Activated T-helper 1 cell treated with Interleukin-2 at 50 U/mL for 16 hours (primary cell): Measurements from ENCODE around the gene PLA2G5.

Source experiments
- DNase-seq: peaks from one replicate; pipeline ENCODE4 v3.0.0-alpha.2; 2020; ENCODE audit warnings: low read depth

Gene PLA2G5

DNA sequence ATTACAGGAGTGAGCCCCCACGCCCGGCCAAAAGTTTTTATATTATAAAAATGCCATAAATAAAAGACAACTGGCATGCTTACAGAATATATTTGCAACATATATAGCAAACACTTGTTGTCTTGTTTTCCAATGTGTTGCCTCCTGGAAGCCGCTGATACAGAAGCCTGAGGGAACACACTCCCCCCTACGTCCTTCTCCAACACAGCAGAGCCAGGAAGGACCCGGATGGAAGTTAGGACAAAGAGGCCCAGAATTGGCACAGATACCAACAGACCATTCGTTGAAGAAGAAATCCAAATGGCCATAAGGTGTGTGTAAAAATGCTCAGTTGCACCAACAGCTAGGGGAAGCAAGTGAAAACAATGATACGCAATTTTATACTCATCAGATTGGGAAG lies 1.3 kb upstream of the PLA2G5 start:
- DNase-seq, result no peak

DNA sequence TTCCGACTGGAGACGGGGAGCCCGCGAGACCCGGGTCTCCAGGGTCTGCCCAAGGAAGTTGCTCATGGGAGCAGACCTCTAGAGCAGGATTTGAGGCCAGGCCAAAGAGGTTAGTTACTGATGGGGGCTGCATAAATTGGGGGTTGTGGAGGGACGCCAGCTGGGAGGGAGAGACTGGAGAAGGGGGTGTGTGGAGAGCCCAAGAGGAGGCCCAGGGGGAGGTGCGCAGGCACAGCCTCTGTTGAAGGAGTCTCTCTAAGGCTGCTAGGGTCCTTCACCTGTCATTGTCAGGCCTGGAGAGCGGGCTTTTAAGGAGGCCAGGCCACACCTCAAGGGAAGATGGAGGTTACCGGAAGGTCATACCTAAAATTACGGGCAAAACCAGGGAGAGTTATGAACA lies 363 bp downstream of the PLA2G5 start:
- no peak for DNase-seq

DNA sequence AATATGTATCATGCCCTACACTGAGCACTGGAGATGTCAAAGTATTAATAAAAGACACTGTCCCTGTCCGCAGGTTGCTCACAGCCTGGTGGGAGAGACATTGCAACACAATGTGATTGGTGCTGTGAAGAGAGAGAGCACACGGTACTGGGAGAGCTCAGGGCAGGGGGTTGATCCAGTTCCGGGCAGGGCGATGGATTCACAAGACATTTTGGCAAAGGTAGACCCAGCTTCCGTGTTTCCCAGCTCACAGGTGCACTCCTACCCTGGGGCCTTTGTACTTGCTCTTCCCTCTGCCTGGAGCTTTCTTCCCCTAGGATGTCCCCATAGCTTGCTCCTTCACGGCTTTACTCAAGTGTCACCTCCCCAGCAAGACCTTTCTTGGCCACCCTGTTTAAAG lies 1.4 kb downstream of the PLA2G5 start:
- DNase-seq, result no peak

DNA sequence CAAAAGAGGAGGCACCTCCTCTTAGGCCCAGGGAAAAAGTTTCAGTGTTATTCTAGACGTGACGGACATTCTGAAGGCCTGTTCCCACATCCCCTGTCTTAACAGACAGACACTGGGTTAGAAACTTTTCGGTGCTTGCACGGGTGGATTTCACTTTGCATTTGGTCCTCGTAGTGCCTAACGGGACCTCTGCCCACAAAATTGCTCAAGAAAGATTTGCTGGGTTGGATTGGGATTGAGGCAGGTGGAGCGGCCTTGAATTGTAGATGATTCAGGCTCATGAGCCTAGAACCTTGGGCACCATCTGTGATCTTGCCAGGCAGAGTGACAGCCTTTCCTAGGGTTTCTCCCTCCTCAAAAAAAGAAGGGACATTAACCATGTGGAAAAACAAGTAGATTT lies 2.8 kb downstream of the PLA2G5 start:
- no peak for DNase-seq

DNA sequence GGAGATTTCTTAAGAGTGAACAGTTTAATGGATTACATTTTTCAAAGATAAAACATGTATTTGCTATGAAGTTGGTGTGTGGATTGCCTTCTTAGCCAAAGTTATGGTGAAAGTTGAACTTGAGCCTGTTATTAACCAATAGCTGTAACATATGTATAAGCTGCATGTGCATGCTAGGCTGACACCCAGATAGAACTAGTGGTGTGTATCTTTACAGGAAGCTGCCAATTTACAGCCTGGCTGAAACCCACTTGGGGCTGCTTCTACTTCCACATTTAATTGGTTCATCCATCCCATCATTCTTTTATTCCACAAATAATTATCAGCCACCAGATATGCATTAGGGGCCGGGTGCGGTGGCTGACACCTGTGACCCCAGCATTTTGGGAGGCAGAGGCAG lies 3.3 kb downstream of the PLA2G5 start:
- no peak for DNase-seq

DNA sequence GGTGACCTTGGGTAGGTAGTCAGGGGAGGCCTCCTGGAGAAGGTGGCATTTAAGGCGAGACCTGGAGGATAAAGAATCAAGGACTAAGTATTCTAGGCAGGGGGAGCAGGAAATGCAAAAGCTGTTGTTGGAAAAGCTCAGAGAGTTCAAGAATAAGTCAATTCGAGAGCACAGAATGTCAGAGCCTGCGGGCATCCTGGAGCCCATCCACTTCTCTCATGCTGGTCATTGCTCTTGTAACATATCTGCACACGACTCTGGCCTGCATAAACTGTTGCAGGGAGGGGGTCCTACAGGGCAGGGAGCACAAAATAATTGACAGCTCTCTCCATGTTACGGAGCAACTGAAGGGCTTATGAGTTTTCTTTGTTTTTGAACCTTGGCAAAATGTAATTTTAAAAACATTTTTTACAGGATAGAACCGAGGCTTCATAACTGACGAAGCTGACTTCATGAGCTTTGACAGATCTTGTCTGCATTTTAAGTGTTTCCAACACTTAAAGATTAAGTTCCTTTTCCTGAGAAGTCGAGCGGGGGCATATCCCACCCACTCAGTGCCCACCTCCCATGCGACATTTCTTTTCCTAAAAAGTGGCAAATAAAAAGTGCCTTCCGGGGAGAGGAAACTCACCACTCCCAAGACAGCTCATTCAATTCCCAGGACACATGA lies 4.2 kb downstream of the PLA2G5 start:
- DNase-seq, result no peak

DNA sequence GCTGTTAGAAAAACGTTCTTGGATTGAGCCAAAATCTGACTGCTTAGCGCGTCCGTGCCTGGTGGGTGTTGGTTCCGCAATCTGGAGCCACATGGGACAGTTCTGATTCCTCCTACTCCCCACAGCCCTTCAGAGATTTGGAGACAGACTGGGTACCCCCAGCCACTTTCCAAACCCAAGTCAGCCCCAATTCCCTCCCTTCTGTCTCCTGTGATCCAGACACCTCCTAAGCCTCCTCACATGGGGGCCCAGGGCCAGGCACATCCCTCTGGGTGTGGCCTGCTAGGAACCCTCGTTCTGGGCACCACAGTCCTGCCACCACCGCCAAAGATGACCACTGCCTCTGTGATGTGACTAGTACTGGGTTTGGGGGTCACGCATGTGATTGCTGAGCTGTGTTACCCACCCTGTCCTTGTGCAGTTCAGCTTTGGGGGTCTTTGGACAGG lies 4.8 kb downstream of the PLA2G5 start:
- DNase-seq, result no peak

DNA sequence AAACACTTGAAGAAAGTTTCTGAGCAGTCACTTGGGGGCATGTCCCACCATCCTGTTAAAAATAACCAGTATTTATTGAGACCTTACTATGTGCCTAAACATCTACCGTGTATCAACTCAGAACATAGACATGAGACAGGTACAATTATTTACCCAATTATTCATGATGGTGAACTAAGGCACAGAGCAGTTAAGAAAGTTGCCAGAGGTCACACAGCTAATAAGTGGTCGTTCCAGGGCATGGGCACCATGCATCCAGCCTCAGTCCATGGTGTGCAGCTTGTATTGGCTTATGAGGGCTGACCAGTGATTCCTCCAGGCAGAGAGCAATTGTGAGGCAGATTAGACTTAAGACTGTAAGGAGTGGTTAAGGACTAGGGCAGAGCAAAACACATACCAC lies 5.4 kb downstream of the PLA2G5 start:
- no peak for DNase-seq

DNA sequence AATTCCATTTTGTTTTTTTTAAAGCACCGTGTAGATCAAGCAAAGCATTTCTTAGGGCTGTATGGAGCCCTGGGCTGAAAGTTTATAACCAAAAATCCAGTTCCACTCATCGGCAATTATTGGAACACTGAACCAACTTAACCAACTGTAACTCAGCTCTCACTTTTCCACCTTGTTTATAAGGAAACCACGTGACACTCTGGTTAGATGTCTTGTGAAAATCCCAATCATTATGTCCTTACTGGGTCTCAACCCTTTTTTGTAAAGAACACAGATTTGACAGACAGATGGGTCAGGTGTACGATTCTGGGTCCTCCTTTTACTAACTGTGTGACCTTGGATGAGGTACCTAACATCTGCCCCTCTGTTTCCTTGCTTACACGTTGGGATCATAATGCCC lies 6.2 kb downstream of the PLA2G5 start:
- no peak for DNase-seq

DNA sequence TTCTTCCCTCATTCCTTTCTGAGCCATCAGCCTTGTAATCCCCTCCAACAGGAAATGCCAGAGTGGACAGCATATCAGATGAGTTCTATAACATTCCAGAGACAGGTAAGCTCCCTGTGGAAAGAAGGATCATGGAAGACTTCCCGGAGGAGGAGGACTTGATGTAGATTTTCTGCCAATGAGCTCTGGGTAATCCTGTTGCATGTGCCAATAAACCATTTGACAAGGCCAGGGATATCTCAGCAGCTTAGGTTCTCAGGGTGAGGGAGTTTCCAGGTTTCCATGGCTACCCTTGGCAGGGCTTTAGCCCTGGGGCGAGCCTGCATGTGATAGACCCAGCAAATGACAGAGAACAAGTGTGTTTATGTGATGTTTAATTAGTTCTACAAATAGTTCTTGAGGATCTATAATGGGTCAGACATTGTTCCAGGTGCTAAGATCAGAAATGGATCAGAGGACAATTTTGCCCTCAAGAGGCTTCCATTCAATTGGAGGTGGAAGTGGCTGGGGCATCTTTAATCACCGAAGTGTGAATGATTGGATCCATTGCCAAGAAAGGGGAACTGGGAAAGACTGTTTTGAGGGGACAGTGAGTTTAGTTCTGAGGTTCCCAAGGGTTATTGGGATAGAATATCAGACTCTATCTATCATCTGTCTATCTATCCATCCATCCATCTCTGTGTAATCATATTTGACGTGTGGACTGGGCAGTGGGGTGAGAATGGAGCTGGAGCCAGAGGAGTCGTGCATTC lies 6.9 kb downstream of the PLA2G5 start:
- no peak for DNase-seq

DNA sequence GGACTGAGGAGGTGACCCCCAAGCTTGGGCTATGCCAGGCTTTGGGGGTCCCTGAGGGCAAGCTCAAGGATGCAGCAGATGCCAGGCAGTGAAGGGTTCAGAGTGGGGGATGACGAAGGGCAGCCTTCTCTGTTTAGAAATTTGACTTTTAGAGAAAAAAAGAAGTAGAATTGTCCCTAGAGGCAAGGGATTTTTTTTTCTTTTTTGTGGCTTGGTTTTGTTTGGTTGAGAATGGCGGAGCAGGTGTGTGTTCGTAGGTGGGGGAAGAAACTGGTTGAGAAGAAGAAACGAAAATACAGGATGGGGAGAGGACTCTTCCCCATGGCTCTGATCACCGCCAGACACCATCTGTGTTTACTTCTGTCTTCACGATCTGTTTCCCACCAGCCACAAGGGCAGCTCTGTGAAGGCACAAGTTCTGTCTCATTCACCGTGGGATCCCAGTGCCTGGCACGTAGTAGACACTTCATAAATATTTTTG lies 8.2 kb downstream of the PLA2G5 start:
- DNase-seq, result no peak

DNA sequence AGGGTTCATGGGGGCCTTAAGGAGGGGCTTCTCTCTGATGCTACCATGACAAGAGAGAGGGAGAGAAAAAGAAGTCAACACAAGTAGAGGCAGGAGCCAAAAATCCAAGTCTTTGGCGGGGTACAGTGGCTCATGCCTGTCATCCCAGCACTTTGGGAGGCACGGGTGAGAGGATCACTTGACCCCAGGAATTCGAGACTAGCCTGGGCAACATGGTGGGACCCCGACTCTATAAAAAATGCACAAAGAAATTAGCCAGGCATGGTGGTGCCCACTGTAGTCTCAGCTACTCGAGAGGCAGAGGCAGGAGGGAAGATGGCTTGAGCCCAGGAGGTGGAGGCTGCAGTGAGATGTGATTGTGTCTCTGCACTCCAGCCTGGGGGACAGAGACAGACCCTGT lies 8.7 kb downstream of the PLA2G5 start:
- DNase-seq, result no peak

DNA sequence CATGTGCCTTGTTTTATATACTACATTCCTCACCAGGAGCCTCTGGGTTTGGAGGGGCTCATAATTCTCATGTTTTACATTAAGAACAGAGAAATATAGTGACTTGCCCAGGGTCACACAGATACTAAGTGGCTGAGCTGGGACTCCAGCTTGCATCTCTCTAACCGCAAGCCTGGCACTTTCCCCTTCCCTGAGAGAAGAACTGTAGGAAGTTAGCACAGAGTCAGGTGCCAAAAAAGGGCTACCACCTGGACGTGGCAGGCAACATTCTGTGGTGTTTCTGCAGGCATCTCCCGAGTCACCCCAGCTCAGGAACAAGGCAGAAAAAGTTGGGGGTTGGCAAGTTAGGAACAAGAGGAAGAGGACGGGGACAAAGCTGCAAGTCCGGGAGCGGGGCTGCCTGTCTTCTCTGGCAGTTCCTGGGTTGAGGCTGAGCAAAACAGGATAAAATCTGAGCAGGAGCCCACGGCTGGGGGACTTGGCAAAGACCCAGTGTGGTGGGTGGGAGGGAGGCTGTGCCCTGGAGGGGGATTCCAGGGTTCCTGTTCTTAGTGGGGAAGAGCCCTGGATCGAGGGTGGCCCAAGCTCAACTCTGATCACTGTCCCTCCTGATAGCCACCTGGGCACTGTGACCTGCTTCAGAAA lies 9.8 kb downstream of the PLA2G5 start:
- DNase-seq, result no peak

DNA sequence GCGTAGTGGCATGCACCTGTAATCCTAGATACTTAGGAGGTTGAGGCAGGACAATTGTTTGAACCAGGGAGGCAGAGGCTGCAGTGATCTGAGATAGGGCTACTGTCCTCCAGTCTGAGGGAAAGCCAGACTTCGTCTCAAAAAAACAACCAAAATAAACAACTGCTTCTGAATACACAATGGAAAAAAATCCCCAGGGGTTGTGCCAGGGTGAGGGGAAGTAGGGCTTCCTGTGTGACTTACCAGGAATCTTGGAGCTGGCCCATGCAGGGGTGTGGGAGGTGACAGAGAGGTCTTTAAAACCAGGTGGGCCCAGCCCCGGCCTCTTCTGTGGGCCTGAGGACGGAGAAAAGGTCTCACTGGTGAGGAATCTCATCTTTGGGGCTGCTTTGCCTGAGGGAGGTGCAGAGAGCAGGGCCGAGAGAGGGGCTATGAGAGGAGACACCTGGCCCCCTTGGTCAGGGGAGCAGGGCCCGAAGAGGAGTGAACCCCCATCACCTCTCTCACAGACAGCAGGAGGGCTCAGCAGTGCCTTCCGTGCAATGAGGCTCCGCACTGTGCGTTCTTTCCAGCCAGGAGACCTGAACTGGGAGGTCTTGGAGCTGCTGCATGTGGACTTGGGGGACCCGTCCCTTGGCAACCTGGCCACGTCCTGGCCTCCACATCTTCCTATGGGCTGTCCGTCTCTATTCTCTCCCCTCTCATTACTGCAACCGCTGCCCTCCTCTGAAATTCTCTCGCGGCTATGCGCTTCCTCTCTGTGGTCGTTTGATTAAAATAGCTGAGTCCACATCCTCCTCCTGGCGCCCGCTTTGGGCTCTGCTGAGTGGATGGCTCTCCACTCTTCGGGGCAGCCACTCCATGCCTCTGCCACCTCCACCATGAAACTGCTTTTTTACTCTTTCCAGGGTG lies 10.7 kb downstream of the PLA2G5 start:
- DNase-seq, result no peak

DNA sequence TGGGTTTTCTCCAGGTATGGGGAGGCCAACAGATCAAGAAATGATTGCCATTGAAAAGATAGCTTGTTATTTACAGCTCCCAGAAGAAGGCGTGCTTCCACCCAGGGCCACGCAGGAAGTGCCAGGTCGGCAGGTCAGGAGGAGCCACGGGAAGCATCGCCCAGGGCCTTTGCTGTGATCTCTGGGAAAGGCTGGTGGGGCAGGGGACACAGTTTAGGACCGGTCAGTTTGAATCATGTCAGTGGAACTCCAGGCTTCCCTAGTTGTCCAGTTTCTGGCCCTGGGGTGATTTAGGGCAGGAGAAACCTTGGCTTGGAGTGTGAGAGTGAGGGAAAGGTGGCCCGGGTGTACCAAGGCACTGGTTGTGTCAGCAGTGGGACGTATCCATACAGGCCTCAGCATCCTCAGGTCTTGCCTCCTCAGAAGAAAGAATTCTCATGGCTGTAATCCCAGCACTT lies 11.4 kb downstream of the PLA2G5 start:
- no peak for DNase-seq

DNA sequence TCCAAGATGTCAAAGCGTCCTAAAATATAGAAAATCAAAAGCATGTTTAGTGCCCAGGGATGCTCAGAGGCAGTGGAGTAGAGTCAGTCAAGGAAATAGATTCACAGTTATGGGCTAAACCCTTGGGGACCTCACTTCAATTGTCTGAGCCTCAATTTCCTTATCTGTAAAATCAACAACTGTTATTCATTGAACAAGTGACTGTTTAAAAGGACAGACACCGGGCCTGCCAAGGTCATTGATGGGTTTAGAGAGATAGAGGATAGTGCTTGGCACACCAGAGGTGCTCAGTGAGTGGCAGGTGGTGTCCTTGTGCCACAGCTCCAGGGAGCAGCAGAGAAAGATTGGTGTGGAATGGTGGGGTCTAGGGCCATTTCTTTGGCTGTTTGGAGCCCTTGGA lies 12.8 kb downstream of the PLA2G5 start:
- DNase-seq, result no peak

DNA sequence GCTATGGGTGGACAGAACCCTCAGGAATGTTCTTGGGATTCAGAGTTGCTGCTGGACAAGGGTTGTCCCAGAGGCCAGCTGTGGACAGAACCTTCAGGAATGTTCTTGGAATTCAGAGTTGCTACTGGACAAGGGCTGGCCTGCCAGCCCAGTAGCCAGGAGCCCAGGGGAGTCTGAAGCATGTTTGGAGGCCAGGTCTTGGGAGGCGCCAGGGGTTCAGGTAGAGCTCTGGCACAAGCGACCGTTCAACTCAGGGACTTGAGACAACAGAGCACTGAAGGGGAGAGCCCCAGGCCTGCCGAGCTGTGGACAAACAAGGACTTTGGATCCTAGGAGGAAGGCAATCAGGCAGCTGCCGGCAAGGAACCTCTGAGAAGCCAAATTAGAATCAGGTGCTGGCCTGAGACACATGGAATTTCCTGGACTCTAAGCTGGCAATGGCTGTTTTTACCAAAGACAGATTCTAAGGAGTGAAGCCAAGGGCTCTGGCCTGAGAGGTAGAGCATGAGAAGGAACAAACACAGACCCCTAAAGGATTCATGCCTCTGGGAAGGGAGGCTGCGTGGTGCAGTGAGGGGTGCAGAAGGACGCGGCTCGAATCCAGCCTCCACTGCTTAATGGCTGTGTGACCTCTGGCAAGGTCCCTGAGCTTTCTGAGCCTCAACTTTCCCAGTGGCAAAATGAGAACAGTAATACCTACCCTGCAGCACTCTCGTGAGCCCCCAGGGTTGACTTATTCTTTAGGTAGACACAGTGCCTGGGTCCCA lies 13.4 kb downstream of the PLA2G5 start:
- DNase-seq, result no peak

DNA sequence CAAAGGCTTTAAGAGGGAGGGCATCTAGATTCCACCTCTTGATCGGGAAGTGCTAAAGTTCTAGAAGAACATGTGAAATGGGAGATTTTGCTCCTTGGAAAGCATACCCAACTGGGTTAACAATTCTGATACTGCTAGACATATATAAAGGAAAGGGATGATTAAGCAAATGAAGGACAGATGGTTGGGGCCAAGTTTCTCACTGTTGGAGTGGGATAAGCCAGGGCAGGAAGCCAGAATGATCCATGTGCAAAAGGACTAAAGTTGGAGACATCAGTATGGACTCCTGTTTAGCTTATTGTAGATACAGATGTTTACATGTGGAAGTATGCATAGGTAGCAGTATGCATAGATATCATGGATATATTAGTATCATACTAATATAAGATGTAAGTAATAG lies 16.8 kb downstream of the PLA2G5 start:
- no peak for DNase-seq

DNA sequence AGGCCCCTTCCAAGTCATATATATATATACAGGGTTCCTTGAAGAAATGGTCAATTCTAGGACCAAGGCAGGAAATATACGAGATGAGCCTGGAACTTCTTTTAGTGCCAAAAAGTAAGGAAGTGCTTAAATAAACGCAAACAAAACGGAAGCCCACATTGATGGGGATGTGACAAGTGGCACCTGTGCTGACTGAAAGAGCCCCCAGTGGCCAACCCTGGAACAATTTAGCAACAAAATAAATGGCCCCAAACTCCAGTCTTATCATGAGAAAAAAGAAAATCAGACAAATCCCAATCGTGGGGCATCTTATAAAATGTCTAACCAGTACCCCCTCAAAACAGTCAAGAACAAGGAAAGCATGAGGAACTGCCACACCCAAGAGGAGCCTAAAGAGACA lies 17.7 kb downstream of the PLA2G5 start:
- no peak for DNase-seq

DNA sequence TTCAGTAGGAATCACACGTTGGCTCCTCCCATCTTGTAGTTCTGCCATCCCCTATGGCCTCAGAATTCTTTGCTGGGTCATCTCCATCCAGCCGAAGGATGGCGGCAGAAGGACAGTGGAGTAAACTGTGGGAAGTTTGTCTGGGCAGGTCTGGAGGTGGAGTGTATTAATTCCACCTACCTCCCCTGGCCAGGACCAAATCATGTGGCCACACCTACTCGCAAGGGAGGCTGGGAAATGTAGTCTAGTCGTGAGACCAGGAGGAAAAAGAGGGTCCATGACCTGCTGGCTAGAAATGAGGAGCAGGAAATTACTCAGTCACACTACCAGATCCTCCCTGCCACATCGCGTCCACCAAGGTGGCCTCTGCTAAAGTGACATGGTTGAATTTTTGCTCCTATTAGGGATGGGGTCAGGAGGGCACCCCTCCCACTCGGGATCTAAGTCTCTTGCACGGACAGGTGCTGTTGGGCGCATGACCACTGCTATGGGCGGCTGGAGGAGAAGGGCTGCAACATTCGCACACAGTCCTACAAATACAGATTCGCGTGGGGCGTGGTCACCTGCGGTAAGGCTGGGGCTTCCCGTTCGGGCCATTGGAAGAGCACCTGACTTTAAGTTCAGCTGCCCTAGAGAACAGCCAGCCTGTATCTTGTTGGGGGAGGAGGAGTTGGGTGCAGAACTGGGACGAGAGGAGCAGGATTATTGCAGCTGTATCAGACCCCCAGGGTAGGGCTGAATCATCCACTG lies 19.5 kb downstream of the PLA2G5 start:
- no peak for DNase-seq

DNA sequence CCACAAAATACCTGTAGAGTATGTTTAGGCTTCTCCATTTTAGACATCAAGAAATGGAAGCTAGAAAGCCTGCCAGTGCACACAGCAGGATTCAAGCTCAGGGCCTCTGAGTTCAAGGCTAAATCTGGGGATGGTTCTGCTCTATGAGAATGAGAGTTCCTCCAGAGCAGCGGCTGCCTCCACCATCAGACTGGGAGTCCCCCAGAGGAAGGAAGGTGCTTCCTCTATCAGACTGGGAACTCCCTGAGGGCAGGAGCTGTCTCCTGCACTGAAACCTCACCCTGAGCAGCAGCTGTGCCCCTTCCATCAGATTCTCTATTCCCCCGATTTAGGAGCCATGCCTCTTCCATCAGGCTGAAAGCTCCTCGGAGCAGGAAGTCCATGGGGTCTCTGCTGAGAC lies 20.1 kb downstream of the PLA2G5 start:
- no peak for DNase-seq
